Measurements from ENCODE around the gene GTF2F1. TPM values are rescaled to one million over a fixed set of nuclear protein-coding genes. Genes with fewer than 3 reads are reported as not detected.

GTF2F1 gene
- total RNA-seq, 4 donors from 2014 or later = 31.4 to 46.7 (median 39.4) TPM

GRCh38 chr19:6415591-6416190 lies 22.7 kb upstream of the GTF2F1 start:
- no peak for DNase-seq (ENCODE audit: low spot score in 2 of 2)
- Histone ChIP-seq H3K4me3 (no peak overlapping the region), H3K27me3 (no peaks in the 10 kb centered on the region), H3K36me3 (peaks cover 68% of the 10 kb centered on the region), H3K9me3 (no peaks in the 10 kb centered on the region), H3K4me1 (peaks cover 8% of the 10 kb centered on the region), H3K27ac (no peak overlapping the region)
- WGBS = 88% methylated on average over 16 of the region's 32 CpGs
- TF ChIP-seq POLR2A (IDR thresholded peaks at IDR 0.05) = no peak
- no peak for TF ChIP-seq POLR2AphosphoS5 (IDR thresholded peaks at IDR 0.05)
- TF ChIP-seq CTCF (IDR thresholded peaks at IDR 0.05) = no peak
- no peak for TF ChIP-seq EP300 (IDR thresholded peaks at IDR 0.05)

GRCh38 chr19:6414793-6415590 lies 22.0 kb upstream of the GTF2F1 start:
- no peak for DNase-seq (ENCODE audit: low spot score in 2 of 2)
- H3K36me3 ChIP-seq = peaks cover 61% of the 10 kb centered on the region
- 93% methylated on average over 43 of the region's 47 CpGs for WGBS
- no peak overlapping the region for H3K27ac ChIP-seq
- no peak overlapping the region for H3K4me3 ChIP-seq
- no peaks in the 10 kb centered on the region for H3K9me3 ChIP-seq
- TF ChIP-seq EP300 (IDR thresholded peaks at IDR 0.05) = no peak
- TF ChIP-seq POLR2AphosphoS5 (IDR thresholded peaks at IDR 0.05) = no peak
- TF ChIP-seq POLR2A (IDR thresholded peaks at IDR 0.05) = no peak
- TF ChIP-seq CTCF (IDR thresholded peaks at IDR 0.05) = no peak
- H3K4me1 ChIP-seq = peaks cover 7% of the 10 kb centered on the region
- H3K27me3 ChIP-seq = no peaks in the 10 kb centered on the region

- no peak for DNase-seq (ENCODE audit: low spot score in 2 of 2)
- Histone ChIP-seq H3K27ac (no peak overlapping the region), H3K9me3 (no peaks in the 10 kb centered on the region), H3K27me3 (no peaks in the 10 kb centered on the region), H3K4me1 (peaks cover 5% of the 10 kb centered on the region), H3K4me3 (no peak overlapping the region), H3K36me3 (peaks cover 51% of the 10 kb centered on the region)
- TF ChIP-seq EP300 (IDR thresholded peaks at IDR 0.05) (no peak), POLR2AphosphoS5 (IDR thresholded peaks at IDR 0.05) (no peak), POLR2A (IDR thresholded peaks at IDR 0.05) (no peak), CTCF (IDR thresholded peaks at IDR 0.05) (no peak)
- WGBS = 70% methylated on average over 42 of the region's 42 CpGs
Measured at GRCh38 chr19:6413721-6414643, 21.0 kb upstream of the GTF2F1 start.

- TF ChIP-seq CTCF (IDR thresholded peaks at IDR 0.05) = no peak
- Histone ChIP-seq H3K27ac (no peak overlapping the region), H3K36me3 (peaks cover 44% of the 10 kb centered on the region), H3K4me3 (no peak overlapping the region), H3K27me3 (no peaks in the 10 kb centered on the region), H3K4me1 (peaks cover 5% of the 10 kb centered on the region), H3K9me3 (no peaks in the 10 kb centered on the region)
- DNase-seq (ENCODE audit: low spot score in 2 of 2) = no peak
- 61% methylated on average over 10 of the region's 10 CpGs for WGBS
Measured at GRCh38 chr19:6413291-6413690, 20.3 kb upstream of the GTF2F1 start.

Data from suprapubic skin (tissue), 4 donors.